Measurements from ENCODE around the gene SUPT4H1. TPM values are rescaled to one million over a fixed set of nuclear protein-coding genes. Genes with fewer than 3 reads are reported as not detected.

Gene SUPT4H1
- total and polyA plus RNA-seq, 9 of the 15 experiments (the other 6 are each of a cell fraction or from before 2014, with no cell fraction given), result 62.1 to 320 (median 117) TPM

DNA sequence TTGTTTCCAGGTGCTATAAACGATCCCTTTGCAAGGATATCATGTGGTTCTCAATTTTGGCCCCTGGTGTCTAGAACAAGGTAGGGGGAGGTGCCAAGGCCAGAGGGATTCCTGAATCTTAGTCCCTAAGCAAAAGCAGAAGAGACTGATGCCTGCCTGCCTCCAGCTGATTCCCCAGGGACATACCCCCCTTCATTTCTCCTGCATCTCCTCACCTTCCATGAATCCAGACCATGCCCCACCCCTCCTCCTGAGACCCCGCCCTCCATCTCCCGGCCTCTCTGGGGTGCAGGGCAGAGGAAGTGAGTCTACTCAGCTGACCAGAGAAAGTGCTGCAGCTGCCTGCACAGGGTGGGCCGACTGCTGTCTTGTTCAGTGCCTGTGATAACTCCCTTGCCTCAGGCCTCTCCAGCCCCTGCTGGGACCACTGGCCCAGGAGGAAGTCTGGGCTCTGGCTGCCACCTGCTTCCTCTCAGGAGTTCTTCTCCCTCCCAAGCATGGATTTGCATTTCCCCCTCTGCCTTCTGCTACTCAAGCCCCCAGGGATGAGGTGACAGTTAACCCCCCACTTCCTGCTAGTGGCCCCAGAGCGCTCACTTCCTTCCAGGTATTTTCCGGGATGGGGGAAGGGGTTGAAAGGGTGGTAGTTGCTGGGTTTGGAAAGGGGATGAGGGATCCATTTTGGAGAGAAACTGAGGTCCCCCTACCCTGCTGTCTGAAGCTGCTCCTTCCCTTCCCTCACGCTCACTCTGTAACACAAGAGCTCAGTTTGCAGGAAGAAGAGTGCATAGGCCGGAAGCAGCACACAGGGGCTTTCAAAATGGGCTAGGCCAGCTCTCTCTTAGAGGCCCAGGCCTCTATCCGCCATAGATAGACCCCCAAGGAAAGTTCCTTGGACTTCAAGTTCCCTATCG, 12.9 kb downstream of the SUPT4H1 start (continued):
- TF ChIP-seq SMARCA5 (IDR thresholded peaks at IDR 0.05), result no peak; the same call in 1 of the 2 replicates
- peak; percentile 70; the same call in 1 of the 2 replicates for TF ChIP-seq NKRF (IDR thresholded peaks at IDR 0.05; ENCODE audit: borderline replicate concordance)
- TF ChIP-seq ZFPM2 (CRISPR knock-in tag; IDR thresholded peaks at IDR 0.05), result no peak
- TF ChIP-seq TCF3 (CRISPR knock-in tag; IDR thresholded peaks at IDR 0.05), result no peak
- no peak for TF ChIP-seq FOXM1 (IDR thresholded peaks at IDR 0.05; ENCODE audit: low read depth)
- no peak for TF ChIP-seq FOXM1 (CRISPR knock-in tag; IDR thresholded peaks at IDR 0.05; ENCODE audit: low read depth)
- TF ChIP-seq HNRNPK (IDR thresholded peaks at IDR 0.05; ENCODE audit: low read depth, low read length, poor library complexity, severe bottlenecking), result no peak
- TF ChIP-seq NCOA2 (IDR thresholded peaks at IDR 0.05; ENCODE audit: partially characterized antibody in 2 of 2), result no peak
- TF ChIP-seq, protein P1, sequence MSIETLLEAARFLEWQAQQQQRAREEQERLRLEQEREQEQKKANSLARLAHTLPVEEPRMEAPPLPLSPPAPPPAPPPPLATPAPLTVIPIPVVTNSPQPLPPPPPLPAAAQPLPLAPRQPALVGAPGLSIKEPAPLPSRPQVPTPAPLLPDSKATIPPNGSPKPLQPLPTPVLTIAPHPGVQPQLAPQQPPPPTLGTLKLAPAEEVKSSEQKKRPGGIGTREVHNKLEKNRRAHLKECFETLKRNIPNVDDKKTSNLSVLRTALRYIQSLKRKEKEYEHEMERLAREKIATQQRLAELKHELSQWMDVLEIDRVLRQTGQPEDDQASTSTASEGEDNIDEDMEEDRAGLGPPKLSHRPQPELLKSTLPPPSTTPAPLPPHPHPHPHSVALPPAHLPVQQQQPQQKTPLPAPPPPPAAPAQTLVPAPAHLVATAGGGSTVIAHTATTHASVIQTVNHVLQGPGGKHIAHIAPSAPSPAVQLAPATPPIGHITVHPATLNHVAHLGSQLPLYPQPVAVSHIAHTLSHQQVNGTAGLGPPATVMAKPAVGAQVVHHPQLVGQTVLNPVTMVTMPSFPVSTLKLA (conservative IDR thresholded peaks at IDR 0.05), result peak in 1 of 2 experiments; percentile 60; a peak in 1 of 4 replicates
- TF ChIP-seq FOXA3 (CRISPR knock-in tag; conservative IDR thresholded peaks at IDR 0.05 in 1 of 2, IDR thresholded peaks at IDR 0.05 in 1 of 2), result no peak
- no peak for TF ChIP-seq ARHGAP35 (IDR thresholded peaks at IDR 0.05; ENCODE audit: partially characterized antibody)
- TF ChIP-seq ZNF175 (CRISPR knock-in tag; IDR thresholded peaks at IDR 0.05; ENCODE audit: low read depth), result no peak
- no peak for TF ChIP-seq FOS (IDR thresholded peaks at IDR 0.05; ENCODE audit: extremely low read depth, insufficient read length)
- TF ChIP-seq ZNF778 (CRISPR knock-in tag; IDR thresholded peaks at IDR 0.05), result no peak
- peak; percentile 43; the same call in 1 of the 2 replicates for TF ChIP-seq NFIC (IDR thresholded peaks at IDR 0.05)
- peak; percentile 81 for TF ChIP-seq BHLHE40 (IDR thresholded peaks at IDR 0.05; ENCODE audit: low read length)
- peak; percentile 26; the same call in 1 of the 2 replicates for TF ChIP-seq RNF2 (IDR thresholded peaks at IDR 0.05)
- no peak for TF ChIP-seq DDX20 (tag; IDR thresholded peaks at IDR 0.05; ENCODE audit: low read depth)
- no peak for TF ChIP-seq HES1 (IDR thresholded peaks at IDR 0.05; ENCODE audit: low read depth)
- TF ChIP-seq HMBOX1 (IDR thresholded peaks at IDR 0.05), result no peak
- no peak for TF ChIP-seq SMARCA4 (IDR thresholded peaks at IDR 0.05)
- TF ChIP-seq RAD21 (CRISPR knock-in tag; conservative IDR thresholded peaks at IDR 0.05 in 1 of 2, IDR thresholded peaks at IDR 0.05 in 1 of 2), result no peak
